A549 (cell line): Measurements from ENCODE around the gene ATXN10.

Source experiments
- BHLHE40 ChIP-seq: IDR thresholded peaks from 2 replicates; pipeline ENCODE4 v1.6.1; 2012; ENCODE audit warnings: low read depth, low read length, inconsistent platforms
- CEBPB ChIP-seq, 2 experiments: fragments of >200 bp in 1 of 2; sonication (Bioruptor Twin) in 1 of 2; formaldehyde crosslinking in 1 of 2; IDR thresholded peaks; 2 replicates each; pipeline ENCODE4 v1.6.1; 2012 to 2016
- CTCF ChIP-seq: fragments of >200 bp; sonication (Bioruptor Twin); formaldehyde crosslinking; IDR thresholded peaks from 3 replicates; pipeline ENCODE4 v1.5.1; 2016
- EP300 ChIP-seq, 2 experiments: fragments of >200 bp; sonication (Bioruptor Twin); formaldehyde crosslinking; IDR thresholded peaks; 2 replicates in 1 of 2; 3 replicates in 1 of 2; pipeline ENCODE4 v1.6.1; 2016 to 2017
- NFE2L2 ChIP-seq: fragments of 150-350 bp; conservative IDR thresholded peaks from 2 replicates; pipeline ENCODE4 v1.6.1; 2014; ENCODE audit warnings: low read length
- POLR2A ChIP-seq: IDR thresholded peaks from 2 replicates; pipeline ENCODE4 v1.6.1; 2012; ENCODE audit warnings: mild to moderate bottlenecking, low read length
- TF ChIP-seq, protein P1 (sequence below): fragments of 450-650 bp; IDR thresholded peaks from 2 replicates; pipeline ENCODE4 v1.6.1; 2014; ENCODE audit warnings: antibody characterized with exemption
- TF ChIP-seq, protein P2 (sequence below): fragments of 200-600 bp; sonication (generic); IDR thresholded peaks from 2 replicates; pipeline ENCODE4 v1.6.1; 2016; ENCODE audit warnings: antibody characterized with exemption, mild to moderate bottlenecking, moderate library complexity

GRCh38 chr22:45785458-45785857 is 113.8 kb downstream of the ATXN10 start:
- TF ChIP-seq, protein P1, sequence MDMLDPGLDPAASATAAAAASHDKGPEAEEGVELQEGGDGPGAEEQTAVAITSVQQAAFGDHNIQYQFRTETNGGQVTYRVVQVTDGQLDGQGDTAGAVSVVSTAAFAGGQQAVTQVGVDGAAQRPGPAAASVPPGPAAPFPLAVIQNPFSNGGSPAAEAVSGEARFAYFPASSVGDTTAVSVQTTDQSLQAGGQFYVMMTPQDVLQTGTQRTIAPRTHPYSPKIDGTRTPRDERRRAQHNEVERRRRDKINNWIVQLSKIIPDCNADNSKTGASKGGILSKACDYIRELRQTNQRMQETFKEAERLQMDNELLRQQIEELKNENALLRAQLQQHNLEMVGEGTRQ, result no peak
- TF ChIP-seq CEBPB (IDR thresholded peaks at IDR 0.05) (peak; percentile 79 to 95), CTCF (no peak), BHLHE40 (no peak), NFE2L2 (no peak), POLR2A (no peak), EP300 (IDR thresholded peaks at IDR 0.05) (peak; percentile 36 to 54; a peak in 3 of 5 replicates)
- TF ChIP-seq, protein P2, sequence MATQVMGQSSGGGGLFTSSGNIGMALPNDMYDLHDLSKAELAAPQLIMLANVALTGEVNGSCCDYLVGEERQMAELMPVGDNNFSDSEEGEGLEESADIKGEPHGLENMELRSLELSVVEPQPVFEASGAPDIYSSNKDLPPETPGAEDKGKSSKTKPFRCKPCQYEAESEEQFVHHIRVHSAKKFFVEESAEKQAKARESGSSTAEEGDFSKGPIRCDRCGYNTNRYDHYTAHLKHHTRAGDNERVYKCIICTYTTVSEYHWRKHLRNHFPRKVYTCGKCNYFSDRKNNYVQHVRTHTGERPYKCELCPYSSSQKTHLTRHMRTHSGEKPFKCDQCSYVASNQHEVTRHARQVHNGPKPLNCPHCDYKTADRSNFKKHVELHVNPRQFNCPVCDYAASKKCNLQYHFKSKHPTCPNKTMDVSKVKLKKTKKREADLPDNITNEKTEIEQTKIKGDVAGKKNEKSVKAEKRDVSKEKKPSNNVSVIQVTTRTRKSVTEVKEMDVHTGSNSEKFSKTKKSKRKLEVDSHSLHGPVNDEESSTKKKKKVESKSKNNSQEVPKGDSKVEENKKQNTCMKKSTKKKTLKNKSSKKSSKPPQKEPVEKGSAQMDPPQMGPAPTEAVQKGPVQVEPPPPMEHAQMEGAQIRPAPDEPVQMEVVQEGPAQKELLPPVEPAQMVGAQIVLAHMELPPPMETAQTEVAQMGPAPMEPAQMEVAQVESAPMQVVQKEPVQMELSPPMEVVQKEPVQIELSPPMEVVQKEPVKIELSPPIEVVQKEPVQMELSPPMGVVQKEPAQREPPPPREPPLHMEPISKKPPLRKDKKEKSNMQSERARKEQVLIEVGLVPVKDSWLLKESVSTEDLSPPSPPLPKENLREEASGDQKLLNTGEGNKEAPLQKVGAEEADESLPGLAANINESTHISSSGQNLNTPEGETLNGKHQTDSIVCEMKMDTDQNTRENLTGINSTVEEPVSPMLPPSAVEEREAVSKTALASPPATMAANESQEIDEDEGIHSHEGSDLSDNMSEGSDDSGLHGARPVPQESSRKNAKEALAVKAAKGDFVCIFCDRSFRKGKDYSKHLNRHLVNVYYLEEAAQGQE, result no peak
